IPS DF 4.7 (cell line): ENCODE data around the gene FARP1.

Source experiments
- DNase-seq: peaks from one replicate; pipeline ENCODE4 v3.0.0-alpha.2; 2013; ENCODE audit warnings: low spot score; ENCODE audit errors: extremely low read depth

Gene FARP1

DNA sequence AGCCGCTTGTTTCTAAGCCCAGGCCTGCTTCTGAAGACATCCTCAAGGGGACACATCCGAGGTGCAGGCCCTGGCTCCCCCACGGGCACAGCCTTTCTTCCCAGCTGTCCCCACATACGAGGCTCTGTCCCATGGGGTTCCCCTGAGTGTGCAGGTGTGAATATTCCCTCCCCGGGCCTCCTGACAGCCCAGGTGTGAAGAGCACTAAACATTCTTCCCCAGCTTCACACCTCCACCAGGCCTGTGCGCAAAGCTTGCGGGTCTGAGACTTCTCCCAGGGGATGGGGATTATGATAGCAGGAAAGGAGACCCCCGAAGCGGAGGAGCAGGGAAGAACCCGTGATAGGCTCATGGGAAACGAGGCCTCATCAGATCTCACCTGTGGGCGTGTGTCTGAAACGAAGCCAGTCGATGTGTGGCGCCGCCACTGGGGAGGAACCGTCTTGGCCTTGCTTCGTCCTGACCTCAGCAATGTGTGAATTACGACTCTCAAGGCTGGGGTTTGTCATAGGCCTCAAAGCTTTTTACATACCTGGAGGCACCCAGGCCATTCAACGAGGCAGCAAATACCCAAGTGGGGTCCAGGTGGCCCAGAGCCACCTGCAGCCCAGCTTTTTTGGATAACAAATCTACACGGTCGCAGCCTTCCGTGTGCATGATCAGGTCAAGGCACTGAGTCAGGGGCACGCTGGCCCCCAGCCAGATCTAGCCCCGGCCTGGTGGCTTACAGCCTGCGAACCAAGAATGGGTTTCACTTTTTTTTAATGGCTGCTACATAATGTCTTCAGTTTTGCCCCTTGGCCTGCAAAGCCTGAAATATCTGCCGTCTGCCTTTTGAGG, 299.7 kb downstream of the FARP1 start:
- no peak for DNase-seq

DNA sequence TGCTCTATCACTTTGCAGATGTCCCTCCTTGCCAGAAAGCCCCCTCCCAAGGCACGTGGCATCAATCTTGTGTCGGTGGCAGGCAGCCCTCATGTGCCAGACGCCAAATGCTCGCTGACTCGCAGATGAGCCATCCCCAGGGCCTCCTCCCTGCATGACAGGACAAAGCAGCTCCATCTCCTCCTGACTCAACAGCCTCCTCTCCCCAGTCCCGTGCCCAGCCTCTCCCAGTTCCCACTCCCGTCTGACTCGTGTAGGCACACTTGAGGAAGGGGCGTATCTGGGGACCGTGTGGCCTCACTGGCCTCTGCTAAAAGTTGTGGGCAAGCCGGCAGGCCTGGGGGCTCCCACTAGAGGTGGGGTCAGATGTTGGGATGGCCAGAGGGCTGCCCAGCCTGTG, 300.4 kb downstream of the FARP1 start:
- DNase-seq: no peak

DNA sequence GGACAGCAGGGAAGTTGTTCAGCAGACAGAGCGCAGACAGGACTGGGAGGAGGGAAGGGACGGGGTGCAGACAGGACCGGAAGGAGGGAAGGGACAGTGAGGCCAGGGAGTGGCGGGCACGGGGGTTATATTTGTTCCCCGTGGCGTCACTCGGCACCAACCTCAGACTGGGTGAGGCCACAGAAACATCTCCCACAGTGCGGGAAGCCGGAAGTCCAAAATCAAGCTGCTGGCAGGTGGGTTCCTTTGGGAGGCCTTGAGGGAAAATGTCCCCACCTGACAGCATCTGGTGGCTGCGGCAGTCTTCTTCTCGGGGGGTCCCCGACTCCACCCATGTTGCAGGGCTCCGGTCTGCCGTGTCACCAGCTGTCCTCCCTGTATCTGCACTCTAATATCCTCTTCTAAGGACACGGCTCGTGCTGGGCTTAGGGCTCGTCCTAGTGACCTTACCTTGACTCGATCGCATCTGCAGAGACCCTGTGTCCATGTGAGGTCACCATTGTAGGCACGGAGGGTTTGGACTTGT, 301.0 kb downstream of the FARP1 start:
- no peak for DNase-seq

DNA sequence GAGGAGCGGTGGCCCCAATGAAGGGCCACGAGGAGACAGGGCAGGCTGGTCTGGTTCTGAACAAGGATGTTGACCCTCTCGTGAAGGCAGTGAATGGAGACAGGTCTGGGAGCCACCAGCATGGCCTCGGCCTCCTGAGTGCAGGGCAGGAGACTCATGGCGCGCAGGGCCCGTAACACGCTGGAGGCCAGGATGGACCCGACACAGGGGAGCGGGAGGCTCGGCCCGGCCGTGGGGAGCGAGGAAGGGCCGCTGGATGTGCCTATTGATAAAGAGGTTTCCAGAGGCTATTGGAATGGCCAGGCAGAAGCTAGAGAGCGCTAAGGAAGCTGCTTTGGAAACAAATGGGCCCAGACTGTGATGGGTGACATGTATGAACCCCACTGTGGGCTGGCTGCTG, 301.5 kb downstream of the FARP1 start:
- no peak for DNase-seq

DNA sequence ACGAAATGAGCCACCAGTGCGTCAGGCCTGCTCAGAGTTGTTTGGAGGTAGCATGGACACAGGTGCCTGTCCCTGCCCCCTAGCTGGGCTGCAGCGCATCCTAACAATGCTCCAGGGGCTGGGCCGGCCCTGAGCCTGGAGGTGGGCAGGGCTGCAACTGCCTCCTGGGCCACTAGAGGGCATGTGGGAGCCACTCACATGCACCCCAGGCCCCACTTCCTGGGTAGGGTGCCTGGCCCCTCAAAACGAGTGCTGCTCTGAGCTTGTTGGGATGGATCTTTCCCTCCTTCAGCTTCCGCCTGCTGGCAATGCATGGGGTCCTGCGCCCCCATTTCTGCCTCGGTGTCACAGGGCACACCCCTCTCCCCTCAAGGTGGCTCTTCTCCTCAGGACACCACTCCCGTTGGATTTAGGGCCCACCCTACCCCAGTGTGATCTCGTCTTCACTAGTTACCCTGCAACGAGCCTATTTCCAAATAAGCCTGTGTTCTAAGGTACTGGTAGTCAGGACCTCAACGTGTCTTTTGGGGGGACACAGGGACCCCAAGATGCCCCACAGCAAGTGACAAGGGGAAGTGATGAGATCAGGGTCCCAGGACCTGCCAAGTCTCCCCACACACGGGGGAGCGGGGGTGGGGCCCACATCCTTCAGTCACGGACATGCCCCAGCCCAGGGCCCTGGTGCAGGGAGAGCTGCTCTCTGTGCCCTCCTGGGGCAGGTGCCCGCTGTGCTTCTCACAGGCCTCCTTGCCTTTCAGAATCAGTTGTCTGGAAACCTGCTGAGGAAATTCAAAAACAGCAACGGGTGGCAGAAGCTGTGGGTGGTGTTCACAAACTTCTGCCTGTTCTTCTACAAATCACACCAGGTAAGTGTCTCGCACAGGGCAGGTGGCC, 302.7 kb downstream of the FARP1 start:
- no peak for DNase-seq

DNA sequence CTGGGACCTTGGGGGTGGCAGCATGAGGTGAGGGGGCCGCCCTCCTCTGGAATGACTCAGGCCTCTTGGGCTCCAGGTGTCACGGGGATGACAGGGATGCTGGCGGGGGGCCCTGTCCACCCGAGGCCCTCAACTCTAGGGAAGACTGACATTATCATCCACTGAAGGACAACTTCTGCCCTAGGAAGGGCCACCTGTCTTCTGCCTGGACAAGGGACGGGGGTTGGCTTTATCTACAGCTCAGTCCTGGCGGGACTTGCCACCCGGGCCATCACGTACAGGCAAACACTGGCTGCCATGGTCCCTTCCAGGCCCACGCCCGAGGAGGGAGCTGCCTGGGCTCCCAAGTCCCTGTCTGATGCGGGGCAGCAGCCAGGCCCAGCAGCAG, 303.3 kb downstream of the FARP1 start:
- no peak for DNase-seq

DNA sequence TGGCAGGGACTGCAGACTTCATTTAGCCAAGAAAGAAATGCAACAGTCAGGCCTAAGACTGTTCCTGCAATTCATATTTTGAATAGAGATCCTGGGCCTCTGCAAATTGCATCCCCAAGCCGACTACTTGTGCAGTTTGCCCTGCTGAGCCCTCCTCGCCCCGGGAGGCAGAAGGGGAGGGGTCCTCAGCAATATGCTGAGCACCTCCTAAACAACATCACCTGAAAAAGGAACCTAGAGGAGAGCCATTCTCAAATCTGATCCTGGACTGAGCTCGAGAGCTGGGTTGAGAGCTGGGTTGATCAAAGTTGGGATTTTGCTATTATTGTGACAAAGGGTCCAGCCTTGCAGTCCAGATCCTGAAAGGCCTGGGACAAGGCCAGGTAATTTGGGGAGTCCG, 304.2 kb downstream of the FARP1 start:
- no peak for DNase-seq

DNA sequence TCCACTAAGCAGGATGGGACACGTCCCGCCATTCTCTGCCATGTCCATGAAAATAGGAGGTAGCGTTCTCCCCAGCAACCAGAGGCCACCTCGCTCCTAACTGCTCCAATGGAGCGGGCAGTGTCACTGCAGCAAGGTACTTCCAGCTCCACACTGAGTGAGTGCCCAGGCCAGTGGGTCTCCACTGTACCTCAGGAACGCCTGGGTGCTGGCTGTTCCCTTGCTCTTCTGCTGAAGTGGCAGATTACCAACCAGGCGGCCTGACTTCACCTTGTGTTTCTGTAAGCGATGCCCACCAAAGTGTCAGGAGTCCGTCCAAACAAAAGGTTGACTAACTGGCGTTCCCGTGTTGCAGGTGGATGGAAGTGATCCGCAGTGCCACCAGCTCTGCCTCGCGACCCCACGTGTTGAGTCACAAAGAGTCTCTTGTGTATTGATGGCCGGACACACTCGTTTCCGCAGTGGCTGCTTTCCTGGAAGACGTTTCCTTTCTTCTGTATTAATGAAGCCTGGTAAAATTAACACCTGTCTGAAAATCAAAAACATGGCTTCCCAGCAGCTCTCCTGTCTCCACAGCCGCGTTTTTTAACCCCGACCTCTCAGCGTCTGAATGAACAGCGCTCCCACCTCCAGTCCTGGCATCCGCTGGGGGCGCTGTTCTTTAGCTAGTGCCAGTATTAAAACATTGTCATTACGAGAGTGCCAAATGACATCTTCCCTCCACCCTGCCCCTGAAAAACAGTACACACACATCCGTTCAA, 305.2 kb downstream of the FARP1 start:
- DNase-seq: no peak

DNA sequence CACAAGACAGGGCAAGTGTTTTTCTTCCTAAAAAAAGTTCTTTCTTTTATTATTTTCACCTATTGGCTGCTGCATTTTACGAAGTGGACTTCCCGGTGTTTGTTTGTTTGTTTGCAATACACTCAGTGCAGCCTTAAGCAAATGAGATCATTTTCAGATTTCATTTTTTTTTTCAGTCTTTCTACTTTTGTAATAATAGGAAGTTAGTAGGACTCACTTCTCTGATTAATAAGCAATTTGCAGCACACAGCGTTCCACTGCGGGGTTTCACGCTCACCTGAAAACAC, 305.7 kb downstream of the FARP1 start:
- DNase-seq: no peak

DNA sequence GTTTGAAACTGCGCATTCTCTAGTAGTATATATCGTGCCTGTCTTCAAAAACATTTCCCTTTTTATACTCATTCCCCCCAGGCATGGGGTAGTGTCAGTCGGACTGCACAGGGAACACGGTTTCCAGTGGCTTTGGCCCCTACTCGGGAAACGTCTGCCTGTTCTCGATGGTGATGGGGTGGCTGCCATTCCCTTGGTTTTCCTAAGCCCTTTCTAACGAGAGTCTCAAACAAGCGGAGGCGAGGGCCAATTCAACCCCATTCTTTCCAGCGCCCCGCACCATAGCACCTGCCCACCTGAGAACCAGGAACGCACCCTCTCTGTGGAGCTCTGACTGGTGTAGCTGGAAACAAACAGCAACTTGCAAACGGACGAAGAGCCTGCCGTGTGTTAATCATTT, 306.4 kb downstream of the FARP1 start:
- DNase-seq: no peak

DNA sequence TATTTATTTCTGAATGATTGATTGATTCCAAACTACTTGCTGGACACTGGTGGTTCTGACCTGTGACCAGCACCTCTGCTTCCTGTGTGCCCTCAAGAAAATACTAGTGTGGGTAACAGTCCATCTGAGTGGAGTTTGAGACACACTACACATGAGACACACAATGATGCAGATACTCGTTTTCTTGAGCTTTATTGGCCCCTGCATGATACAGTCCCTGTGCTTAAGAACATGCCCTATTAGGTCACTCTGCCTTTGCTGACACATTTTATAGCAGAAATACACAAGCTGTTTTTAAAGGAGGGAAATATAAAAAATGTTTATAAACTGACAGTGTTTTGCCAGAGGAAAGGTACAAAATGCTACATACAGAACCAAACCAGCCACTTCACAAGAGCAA, 307.1 kb downstream of the FARP1 start:
- DNase-seq: no peak

DNA sequence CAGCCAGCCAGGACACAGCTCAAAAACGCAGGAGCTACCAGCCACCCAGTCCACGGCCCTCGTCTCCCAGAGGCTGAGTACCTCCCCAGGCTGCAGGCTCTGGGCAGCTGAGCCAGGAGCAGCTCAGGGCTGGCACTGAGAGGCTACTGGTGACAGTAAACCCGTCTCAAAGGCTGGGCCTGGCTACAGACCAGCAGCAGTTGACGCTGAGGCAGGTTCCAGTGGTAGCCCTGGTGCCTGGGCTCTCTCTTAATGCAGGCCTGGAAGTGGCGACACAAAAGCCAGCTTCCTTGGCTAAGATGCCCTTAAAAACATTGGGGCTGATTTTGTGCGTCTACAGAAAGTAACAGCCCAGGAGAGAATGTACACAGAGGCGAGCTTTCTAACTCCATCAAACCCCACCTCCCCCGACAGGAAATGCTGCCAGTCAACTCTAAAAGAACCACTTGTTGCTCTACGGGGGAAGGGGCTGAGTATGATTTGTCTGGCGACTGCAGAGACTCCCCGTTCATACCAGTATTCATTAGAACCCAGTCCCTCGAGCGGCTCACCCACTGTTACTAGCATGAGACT, 307.7 kb downstream of the FARP1 start:
- no peak for DNase-seq

DNA sequence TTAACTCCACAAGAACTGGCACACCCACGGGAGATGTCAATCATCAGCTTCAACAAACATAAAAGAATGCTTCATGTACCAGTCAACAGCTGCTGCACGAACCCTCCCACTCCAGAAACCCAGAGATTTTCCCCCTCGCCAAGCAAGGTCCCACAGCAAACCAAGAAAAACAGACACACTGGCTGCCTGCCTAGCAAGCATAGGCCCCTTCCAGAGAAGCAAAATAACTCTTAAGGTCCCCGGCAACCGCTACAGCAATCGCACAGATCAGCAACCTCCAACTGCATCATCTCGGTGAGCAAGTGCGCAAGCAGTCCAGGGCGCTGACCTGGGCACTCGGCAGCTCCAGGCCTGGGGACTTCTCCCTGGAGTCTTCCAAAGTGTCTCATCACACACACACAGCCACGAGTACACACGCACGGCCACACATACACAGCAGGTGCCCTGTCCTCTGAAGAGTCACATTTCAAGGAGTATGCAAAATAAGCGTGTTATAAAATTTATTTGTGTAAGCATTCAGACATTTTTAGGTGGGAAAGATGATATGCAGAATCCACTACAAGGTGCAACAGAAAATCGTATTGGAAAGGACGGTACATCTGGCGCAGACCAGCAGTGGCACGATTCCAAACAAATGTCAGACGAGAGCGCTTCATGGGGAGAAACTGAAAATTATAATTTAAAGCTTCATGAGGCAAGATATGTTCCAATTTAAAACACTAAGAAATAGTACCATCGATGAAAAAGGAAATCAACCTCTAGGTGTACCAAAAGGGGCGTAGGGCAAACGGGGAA, 309.0 kb downstream of the FARP1 start:
- DNase-seq: no peak

DNA sequence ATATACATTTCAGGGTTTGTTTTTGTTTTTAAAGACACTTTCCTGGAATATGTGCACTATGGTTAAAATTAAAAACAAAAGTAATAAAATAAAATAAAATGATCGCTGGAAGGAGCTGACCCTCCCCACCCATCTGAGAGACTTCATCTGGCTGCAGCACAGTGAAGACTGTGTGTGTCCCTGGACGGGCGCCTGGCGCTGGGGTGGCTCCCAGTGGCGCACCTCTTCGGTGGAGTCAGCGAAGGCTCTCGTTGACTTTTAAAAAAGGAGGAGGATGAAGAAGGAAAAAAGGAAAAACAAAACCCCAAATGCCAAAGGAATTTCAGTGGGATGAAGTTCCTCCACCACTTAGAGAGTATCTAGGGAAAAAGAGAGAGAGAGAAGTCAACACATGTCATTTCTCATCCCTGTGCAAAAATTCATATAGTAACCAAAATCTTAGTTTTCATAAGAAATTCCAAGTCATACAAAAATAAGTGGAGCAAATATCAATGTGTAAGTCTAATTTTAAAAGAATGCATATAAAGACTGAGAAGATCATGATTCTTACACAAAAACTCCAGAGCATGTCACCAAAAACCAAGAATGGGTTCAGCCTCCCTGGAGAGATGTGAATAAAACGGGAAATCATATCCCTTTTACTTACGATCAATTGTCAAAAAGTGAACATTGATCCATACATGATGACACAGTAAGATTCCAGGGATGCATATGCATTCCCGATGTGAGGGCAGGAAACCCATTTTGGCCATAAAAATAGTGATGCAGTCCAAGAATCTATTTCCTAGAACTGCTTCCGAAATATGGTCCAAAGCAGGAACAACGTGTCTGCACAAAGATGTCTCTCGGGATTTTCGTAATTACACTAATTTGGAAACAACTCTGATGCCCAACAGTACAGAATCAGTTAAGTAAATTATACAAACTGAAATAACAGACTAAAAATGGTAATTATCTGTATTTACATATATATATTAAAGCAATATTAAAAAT, 310.3 kb downstream of the FARP1 start:
- no peak for DNase-seq

DNA sequence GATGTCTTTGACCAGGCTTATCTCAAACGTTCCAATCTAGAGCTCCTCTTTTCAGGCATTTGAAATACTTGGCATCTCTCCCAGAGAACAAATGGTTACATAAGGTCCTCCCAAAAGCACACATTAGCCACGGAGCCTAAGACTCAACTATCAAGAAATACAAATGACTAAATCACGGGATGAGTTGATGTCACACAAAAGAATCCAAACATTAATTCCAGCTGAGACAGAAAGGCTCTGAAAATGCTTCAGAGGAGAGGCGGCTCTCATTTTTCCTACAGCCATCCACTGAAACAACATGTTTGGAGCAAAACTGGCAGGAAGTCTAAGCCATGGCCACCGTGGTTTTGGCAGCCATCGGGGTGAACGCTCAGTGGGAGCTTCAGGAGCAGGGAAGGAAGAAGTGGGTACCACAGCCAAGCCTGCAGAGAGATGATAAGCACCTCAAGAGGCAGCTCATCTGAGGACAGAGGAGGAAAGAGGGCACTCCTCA, 311.5 kb downstream of the FARP1 start:
- no peak for DNase-seq

DNA sequence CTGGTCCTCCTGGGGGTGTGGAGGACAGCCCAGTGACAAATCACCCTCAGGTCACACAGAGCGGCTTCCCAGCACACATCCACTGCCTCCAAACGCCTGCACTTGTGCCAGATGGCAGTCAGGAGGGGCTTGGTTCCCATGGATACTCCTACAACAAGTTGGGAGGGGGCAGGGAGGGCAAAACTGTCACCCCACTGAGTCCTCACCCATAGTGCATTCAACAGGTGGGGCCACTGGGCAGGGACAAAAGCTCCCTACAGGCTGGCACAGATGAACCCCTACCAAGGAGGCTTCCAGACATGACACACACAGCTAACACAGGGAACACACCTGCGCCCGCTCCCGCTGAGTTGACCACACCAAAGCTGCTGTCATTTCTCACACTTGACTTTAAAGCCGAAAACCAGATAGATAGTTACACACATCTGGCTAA, 313.5 kb downstream of the FARP1 start:
- DNase-seq: no peak

DNA sequence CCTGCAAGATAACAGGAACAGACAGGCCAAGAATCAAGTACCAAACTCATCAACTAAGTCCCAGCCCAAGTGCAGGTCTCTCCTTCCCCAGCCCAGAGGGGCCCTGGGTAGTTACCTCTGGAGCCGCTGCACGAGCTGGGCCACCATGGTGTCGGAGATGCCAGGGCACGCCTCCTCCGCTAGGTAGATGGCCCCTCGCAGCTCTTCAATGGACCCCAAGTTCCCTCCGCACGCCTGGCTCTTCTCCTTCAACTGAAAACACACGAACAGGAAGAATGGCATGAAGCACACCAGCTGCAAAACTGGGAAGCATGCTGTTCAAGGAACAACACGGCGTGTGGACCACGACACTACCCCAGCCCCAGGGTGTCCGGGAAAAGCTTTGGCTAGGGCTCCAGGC, 314.2 kb downstream of the FARP1 start:
- no peak for DNase-seq

DNA sequence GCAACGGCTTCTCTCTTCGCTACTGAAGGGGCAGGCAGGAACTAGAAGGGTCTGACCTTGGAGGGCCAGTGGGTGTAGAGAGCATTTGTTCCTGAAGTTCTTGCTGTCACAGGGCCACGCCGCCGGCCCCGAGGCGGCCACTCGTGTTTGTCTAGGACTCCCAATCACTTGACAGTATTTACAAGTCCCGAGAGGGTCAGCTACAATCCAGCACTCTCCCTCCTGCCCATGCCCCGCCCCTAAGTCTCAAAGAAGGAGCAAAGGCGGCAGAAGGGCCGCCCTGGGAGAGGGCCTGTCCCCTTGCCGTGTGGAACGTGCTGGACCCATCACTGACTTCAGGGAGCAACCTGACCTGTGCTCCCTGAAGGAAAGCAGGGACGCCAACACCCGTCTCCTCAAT, 315.5 kb downstream of the FARP1 start:
- no peak for DNase-seq

DNA sequence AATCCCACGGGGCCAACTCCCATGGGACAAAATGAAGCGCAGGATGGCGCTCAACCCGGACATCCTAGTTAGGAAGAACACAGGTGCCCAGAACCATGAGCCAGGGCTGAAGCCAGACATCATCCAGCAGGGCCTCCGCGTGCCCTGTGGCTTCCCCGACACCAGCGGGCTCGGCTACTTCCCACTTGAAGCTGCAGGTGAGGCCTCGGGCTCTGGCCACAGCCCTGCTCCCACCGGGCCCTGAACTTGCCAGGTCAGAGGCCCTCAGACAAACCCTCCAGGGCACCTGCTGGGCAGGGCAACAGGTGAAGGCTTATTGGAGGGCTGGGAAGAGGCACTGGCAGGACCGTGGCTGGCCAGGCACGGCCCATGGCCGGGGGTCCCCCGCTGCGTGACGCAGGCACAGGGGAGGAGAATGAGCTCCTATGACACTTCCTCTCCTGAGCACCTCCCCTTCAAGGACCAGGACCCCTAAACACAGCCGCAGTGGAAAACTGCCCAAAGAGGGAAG, 316.3 kb downstream of the FARP1 start:
- no peak for DNase-seq
